IMR-90 (cell line): ENCODE data around the gene STK40. TPM values are rescaled to one million over a fixed set of nuclear protein-coding genes. Genes with fewer than 3 reads are reported as not detected.
A peak's percentile ranks its signal among the peaks of the same experiment; 100 is the strongest.

Source experiments
- ATAC-seq: fragments of 200-7000 bp; cut with Tn5 transposase; 2 replicates; pipeline ENCODE4 v1.9.1; 2020; ENCODE audit warnings: low read depth, mild to moderate bottlenecking, moderate library complexity
- BruUV-seq: library from RNA; stranded (reverse); fragments of 400-500 nt; replicated peaks from 2 replicates; lab custom pipeline; 2021; lab: Mats Ljungman, UMichigan
- CTCF ChIA-PET: fragments of 300-600 bp; formaldehyde crosslinking; extraction: SDS; loops from one replicate; lab custom pipeline; 2021; ENCODE audit warnings: antibody characterized with exemption; lab: Yijun Ruan, JAX
- POLR2A ChIA-PET: fragments of 300-600 bp; sonication (Branson Sonifier 250); formaldehyde crosslinking; loops from one replicate; lab custom pipeline; 2022; ENCODE audit warnings: antibody characterized with exemption; ENCODE audit not compliant: unreplicated experiment; lab: Charles Lee
- DNase-seq: peaks from one replicate; pipeline ENCODE4 v3.0.0; 2013
- H2AFZ ChIP-seq: replicated peaks from 2 replicates; pipeline ENCODE3; 2013; ENCODE audit warnings: low read length, mild to moderate bottlenecking; ENCODE audit not compliant: poor library complexity
- H2AK5ac ChIP-seq: 2 replicates; pipeline ENCODE4 v1.6.1; 2013; ENCODE audit warnings: low read depth, low read length, inconsistent platforms
- H2AK9ac ChIP-seq: replicated peaks from 2 replicates; pipeline ENCODE3; 2013; ENCODE audit warnings: mild to moderate bottlenecking, low read depth, low read length, moderate library complexity; ENCODE audit not compliant: poor library complexity
- H2BK120ac ChIP-seq: 2 replicates; pipeline ENCODE4 v1.6.1; 2013; ENCODE audit warnings: low read depth, low read length, inconsistent platforms
- H2BK15ac ChIP-seq: 3 replicates; pipeline ENCODE4 v1.6.1; 2013; ENCODE audit warnings: low read depth, low read length, inconsistent platforms
- H2BK20ac ChIP-seq: 2 replicates; pipeline ENCODE4 v1.6.1; 2013; ENCODE audit warnings: low read depth, mild to moderate bottlenecking, inconsistent platforms, low read length, moderate library complexity
- H2BK5ac ChIP-seq: 2 replicates; pipeline ENCODE4 v1.6.1; 2013; ENCODE audit warnings: mild to moderate bottlenecking, low read depth, low read length, inconsistent platforms; ENCODE audit not compliant: poor library complexity, severe bottlenecking
- H3K14ac ChIP-seq: replicated peaks from 2 replicates; pipeline ENCODE4 v1.6.1; 2013; ENCODE audit warnings: low read depth, low read length, inconsistent platforms
- H3K18ac ChIP-seq: 2 replicates; pipeline ENCODE4 v1.6.1; 2013; ENCODE audit warnings: low read depth, low read length, control low read depth
- H3K23ac ChIP-seq: 2 replicates; pipeline ENCODE4 v1.6.1; 2013; ENCODE audit warnings: low read depth, low read length, inconsistent platforms
- H3K27ac ChIP-seq: 2 replicates; pipeline ENCODE4 v1.5.1; 2013; ENCODE audit warnings: mild to moderate bottlenecking, control low read depth, low read length; ENCODE audit not compliant: insufficient read depth
- H3K27me3 ChIP-seq: 2 replicates; pipeline ENCODE4 v1.6.1; 2013; ENCODE audit warnings: low read length; ENCODE audit not compliant: control insufficient read depth, insufficient read depth
- H3K36me3 ChIP-seq: 2 replicates; pipeline ENCODE4 v1.6.1; 2013; ENCODE audit warnings: low read length, mixed read lengths; ENCODE audit not compliant: control insufficient read depth, insufficient read depth
- H3K4ac ChIP-seq: 2 replicates; pipeline ENCODE4 v1.6.1; 2013; ENCODE audit warnings: low read depth, low read length, inconsistent platforms
- H3K4me1 ChIP-seq: 2 replicates; pipeline ENCODE4 v1.6.1; 2013; ENCODE audit warnings: low read length, mixed read lengths; ENCODE audit not compliant: control insufficient read depth, insufficient read depth
- H3K4me2 ChIP-seq: 2 replicates; pipeline ENCODE4 v1.6.1; 2013; ENCODE audit warnings: low read depth, mild to moderate bottlenecking, control low read depth, low read length, moderate library complexity
- H3K4me3 ChIP-seq: 2 replicates; pipeline ENCODE4 v1.5.1; 2013; ENCODE audit warnings: low read depth, mild to moderate bottlenecking, control low read depth, low read length, moderate library complexity; ENCODE audit not compliant: insufficient read depth
- H3K56ac ChIP-seq: 2 replicates; pipeline ENCODE4 v1.6.1; 2013; ENCODE audit warnings: low read length, inconsistent platforms; ENCODE audit not compliant: insufficient read depth; ENCODE audit errors: extremely low read depth
- H3K79me1 ChIP-seq, 2 experiments: 2 replicates each; pipeline ENCODE4 v1.6.1; 2013; ENCODE audit warnings: low read length in 2 of 2, inconsistent platforms in 1 of 2, low read depth in 1 of 2
- H3K9ac ChIP-seq: 2 replicates; pipeline ENCODE4 v1.6.1; 2013; ENCODE audit warnings: low read depth, low read length, control low read depth
- H3K9me1 ChIP-seq: 2 replicates; pipeline ENCODE4 v1.6.1; 2013; ENCODE audit warnings: low read length, inconsistent platforms; ENCODE audit not compliant: insufficient read depth
- H3K9me3 ChIP-seq: 2 replicates; pipeline ENCODE4 v1.6.1; 2013; ENCODE audit warnings: low read length; ENCODE audit not compliant: control insufficient read depth, insufficient read depth
- H4K20me1 ChIP-seq: 2 replicates; pipeline ENCODE4 v1.6.1; 2013; ENCODE audit warnings: low read length, inconsistent platforms; ENCODE audit not compliant: insufficient read depth
- H4K5ac ChIP-seq: 2 replicates; pipeline ENCODE4 v1.6.1; 2013; ENCODE audit warnings: mild to moderate bottlenecking, low read depth, low read length, control low read depth
- H4K8ac ChIP-seq, 2 experiments: 2 replicates each; pipeline ENCODE4 v1.6.1; 2013; ENCODE audit warnings: low read depth in 2 of 2, low read length in 2 of 2, control low read depth in 1 of 2, inconsistent platforms in 1 of 2
- H4K91ac ChIP-seq: 2 replicates; pipeline ENCODE4 v1.6.1; 2013; ENCODE audit warnings: low read depth, low read length, inconsistent platforms; ENCODE audit not compliant: insufficient read depth
- BHLHE40 ChIP-seq: fragments of 150-350 bp; IDR thresholded peaks from 2 replicates; pipeline ENCODE4 v1.6.1; 2016; ENCODE audit warnings: mild to moderate bottlenecking, low read depth, low read length
- CEBPB ChIP-seq: IDR thresholded peaks from 2 replicates; pipeline ENCODE4 v1.6.1; 2012; ENCODE audit warnings: low read depth, low read length, improper control_type of control experiment
- CHD1 ChIP-seq: IDR thresholded peaks from 2 replicates; pipeline ENCODE4 v1.6.1; 2012; ENCODE audit warnings: low read depth, low read length, improper control_type of control experiment
- CTCF ChIP-seq: conservative IDR thresholded peaks from 2 replicates; pipeline ENCODE4 v1.5.1; 2012; ENCODE audit warnings: mild to moderate bottlenecking, low read depth, low read length, improper control_type of control experiment
- MAZ ChIP-seq: IDR thresholded peaks from 2 replicates; pipeline ENCODE4 v1.6.1; 2012; ENCODE audit warnings: low read depth, mild to moderate bottlenecking, low read length, improper control_type of control experiment, moderate library complexity, borderline replicate concordance
- NFE2L2 ChIP-seq: fragments of 150-350 bp; IDR thresholded peaks from 2 replicates; pipeline ENCODE4 v1.6.1; 2016; ENCODE audit warnings: low read depth, mild to moderate bottlenecking, low read length
- POLR2A ChIP-seq: IDR thresholded peaks from 2 replicates; pipeline ENCODE4 v1.6.1; 2012; ENCODE audit warnings: mild to moderate bottlenecking, low read depth, low read length
- RAD21 ChIP-seq: IDR thresholded peaks from 2 replicates; pipeline ENCODE4 v1.6.1; 2012; ENCODE audit warnings: low read length, improper control_type of control experiment
- RFX5 ChIP-seq: IDR thresholded peaks from 2 replicates; pipeline ENCODE4 v1.8.0; 2012; ENCODE audit warnings: low read depth, mild to moderate bottlenecking, low read length, moderate library complexity
- SMC3 ChIP-seq: fragments of 150-350 bp; IDR thresholded peaks from 2 replicates; pipeline ENCODE4 v1.6.1; 2016; ENCODE audit warnings: low read depth, mild to moderate bottlenecking, antibody characterized with exemption, low read length, moderate library complexity
- USF2 ChIP-seq: fragments of 150-350 bp; IDR thresholded peaks from 2 replicates; pipeline ENCODE4 v1.6.1; 2017; ENCODE audit warnings: mild to moderate bottlenecking, antibody characterized with exemption, low read length, low read depth
- WGBS, 2 experiments: methylation state at CpG; one replicate each; pipeline versions ENCODE4 v1.1.5 to v1.1.7; 2013; ENCODE audit warnings: missing lambda C conversion rate in 2 of 2; ENCODE audit not compliant: insufficient read length in 1 of 2; ENCODE audit errors: extremely low coverage in 2 of 2; 5-methylcytosine and 5-hydroxymethylcytosine counted together
- dilution Hi-C: fragments of 300-500 bp; cut with HindIII; formaldehyde crosslinking; loops from one replicate; pipeline ENCODE4 v1.14.3; 2018; ENCODE audit warnings: low sequenced_read_pairs; ENCODE audit not compliant: unreplicated experiment
- in situ Hi-C: fragments of 300-500 bp; cut with MboI; formaldehyde crosslinking; loops from 3 replicates; pipeline ENCODE4 v1.14.3; 2019; ENCODE audit warnings: low sequenced_read_pairs, inconsistent platforms, mixed read lengths
- intact Hi-C: fragments of 100-400 bp; cut with micrococcal nuclease; formaldehyde crosslinking; loops from 2 replicates; pipeline ENCODE4 v1.10.0; 2022
- polyA plus RNA-seq, 3 experiments: library from polyadenylated mRNA; depleted of rRNA; stranded (reverse); fragments of >200 nt; gene quantifications; 2 replicates each; pipeline ENCODE4 v1.2.3, GENCODE V29; 2012; ENCODE audit warnings: low replicate concordance in 1 of 3
- total RNA-seq: library from RNA; depleted of rRNA; stranded (reverse); fragments of >200 nt; gene quantifications from 2 replicates; pipeline ENCODE4 v1.2.3, GENCODE V29; 2012
- TF ChIP-seq, protein P1 (sequence below): fragments of 150-350 bp; IDR thresholded peaks from 2 replicates; pipeline ENCODE4 v1.6.1; 2016; ENCODE audit warnings: low read depth, mild to moderate bottlenecking, low read length, moderate library complexity, borderline replicate concordance

Gene STK40
- total and polyA plus RNA-seq, 2 of the 4 experiments (the other 2 are of a cell fraction) = 16.0 to 29.9 TPM

DNA sequence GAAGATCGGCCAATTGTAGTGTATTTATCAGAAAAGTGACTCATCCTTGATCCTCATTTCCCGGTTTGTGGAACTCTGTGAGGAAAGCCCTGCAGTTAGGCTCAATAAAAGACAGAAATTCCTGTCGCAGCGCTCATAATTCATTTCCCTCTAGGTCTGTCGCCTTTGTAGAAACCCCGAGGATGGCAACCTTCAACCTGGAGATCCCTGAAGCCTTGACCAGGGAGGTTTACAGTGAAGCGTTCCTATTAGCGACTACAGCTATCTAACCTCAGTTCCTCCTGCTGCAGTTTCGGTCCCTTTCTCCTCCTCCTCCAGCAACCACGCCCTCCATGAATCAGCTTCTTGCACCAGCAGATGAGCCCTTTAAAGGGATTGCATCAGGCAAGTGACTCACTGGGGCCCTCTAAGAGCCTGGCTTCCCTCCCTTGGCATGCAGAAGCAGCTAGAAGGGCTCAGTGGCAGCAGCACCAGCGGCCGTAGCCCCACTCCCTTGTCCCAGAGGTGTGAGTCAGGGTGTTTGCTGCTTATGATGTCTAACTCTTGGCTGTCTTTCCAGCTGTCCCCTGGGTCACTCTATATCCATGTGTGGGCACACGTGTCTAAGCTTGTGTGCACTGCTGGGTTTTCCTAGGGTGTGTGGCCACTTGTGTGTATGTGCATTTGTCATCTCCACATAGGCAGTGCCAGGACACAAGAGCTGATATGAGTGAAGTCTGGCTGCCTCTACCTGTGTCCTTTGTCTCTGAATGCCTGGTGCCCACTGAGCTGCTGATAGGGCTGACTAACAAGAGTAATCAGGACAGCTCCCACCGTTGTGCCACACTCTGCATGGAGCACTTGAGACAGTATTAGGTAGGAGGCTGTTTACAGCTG is 779 bp upstream of the STK40 start:
- Histone ChIP-seq H4K91ac (peak overlapping the region; percentile 97), H3K9me1 (peaks cover 25% of the 10 kb centered on the region), H4K5ac (peak overlapping the region; percentile 61), H2BK120ac (peak overlapping the region; percentile 93), H3K4me3 (peak overlapping the region; percentile 42), H2AFZ (peak overlapping the region; percentile 80), H2AK9ac (peak overlapping the region; percentile 100), H2AK5ac (peak overlapping the region; percentile 97), H3K27ac (peak overlapping the region; percentile 94), H3K4me1 (peaks cover 18% of the 10 kb centered on the region), H3K4ac (peak overlapping the region; percentile 99), H3K18ac (peak overlapping the region; percentile 83), H2BK15ac (peak overlapping the region; percentile 80), H2BK20ac (peak overlapping the region; percentile 94), H3K9ac (peak overlapping the region; percentile 89), H3K14ac (peak overlapping the region; percentile 95), H3K27me3 (no peaks in the 10 kb centered on the region), H3K9me3 (no peaks in the 10 kb centered on the region), H3K56ac (peak overlapping the region; percentile 100), H3K79me1 (peaks cover 2 to 62% of the 10 kb centered on the region in 2 experiments; a peak in 2 of 4 replicates), H2BK5ac (peak overlapping the region; percentile 94), H4K8ac (peak overlapping the region; percentile 56 to 97), H4K20me1 (peaks cover 36% of the 10 kb centered on the region), H3K4me2 (peak overlapping the region; percentile 79), H3K23ac (peak overlapping the region; percentile 98), H3K36me3 (peaks cover 6% of the 10 kb centered on the region)
- peak; percentile 100 for DNase-seq
- dilution Hi-C loops = no loop called here
- 0% methylated on average over 3 of the region's 14 CpGs; no CpG with 5 or more reads in 1 of the 2 experiments for WGBS, 2 experiments
- in situ Hi-C loops = no loop called here
- intact Hi-C loops = loop anchor here (1.0 to 5.0 kb wide), 3 partner anchors 11 to 64 kb away; partner anchors contain the start of genes EVA1B and LSM10
- ATAC-seq = peak; percentile 56
- POLR2A ChIA-PET = interaction anchor here (0.5 to 1.4 kb wide), 8 partner anchors 14 to 237 kb away, joined by 3 to 6 read pairs (median 4); partner anchors contain the start of genes EVA1B and TRAPPC3
- CTCF ChIA-PET = interaction anchor here (0.6 to 1.9 kb wide), 7 partner anchors 11 to 237 kb away, joined by 3 to 10 read pairs (median 4); partner anchors contain the start of gene EVA1B
- BruUV-seq = no TSS peak
- peak; percentile 41 for TF ChIP-seq USF2
- peak; percentile 100 for TF ChIP-seq CEBPB
- peak; percentile 91 for TF ChIP-seq NFE2L2
- peak; percentile 64; the same call in 1 of the 2 replicates for TF ChIP-seq MAZ
- TF ChIP-seq RAD21 = peak; percentile 22; the same call in 1 of the 2 replicates
- TF ChIP-seq, protein P1, sequence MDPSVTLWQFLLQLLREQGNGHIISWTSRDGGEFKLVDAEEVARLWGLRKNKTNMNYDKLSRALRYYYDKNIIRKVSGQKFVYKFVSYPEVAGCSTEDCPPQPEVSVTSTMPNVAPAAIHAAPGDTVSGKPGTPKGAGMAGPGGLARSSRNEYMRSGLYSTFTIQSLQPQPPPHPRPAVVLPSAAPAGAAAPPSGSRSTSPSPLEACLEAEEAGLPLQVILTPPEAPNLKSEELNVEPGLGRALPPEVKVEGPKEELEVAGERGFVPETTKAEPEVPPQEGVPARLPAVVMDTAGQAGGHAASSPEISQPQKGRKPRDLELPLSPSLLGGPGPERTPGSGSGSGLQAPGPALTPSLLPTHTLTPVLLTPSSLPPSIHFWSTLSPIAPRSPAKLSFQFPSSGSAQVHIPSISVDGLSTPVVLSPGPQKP = no peak
- no peak; the same call in 1 of the 2 replicates for TF ChIP-seq SMC3
- no peak for TF ChIP-seq CTCF
- peak; percentile 91 for TF ChIP-seq POLR2A
- TF ChIP-seq BHLHE40 = peak; percentile 81
- 0 out of 2 replicates have a peak, but pooled peaks have one; percentile 84 for TF ChIP-seq CHD1
- TF ChIP-seq RFX5 = no peak
